Neural progenitor cell (in vitro differentiated cells): ENCODE results near the gene KCNA10. TPM values are rescaled to one million over a fixed set of nuclear protein-coding genes. Genes with fewer than 3 reads are reported as not detected.

Source experiments
- DNase-seq: peaks from one replicate; pipeline ENCODE4 v3.0.0-alpha.2; 2016; ENCODE audit warnings: low spot score
- H2AFZ ChIP-seq: fragments of 200-600 bp; sonication (generic); replicated peaks from 2 replicates; pipeline ENCODE4 v1.6.1; 2016; ENCODE audit warnings: antibody characterized with exemption
- H3F3A ChIP-seq: fragments of 200-600 bp; sonication (generic); 2 replicates; pipeline ENCODE4 v1.6.1; 2016; ENCODE audit warnings: antibody characterized with exemption, low read depth
- H3K27ac ChIP-seq: fragments of 200-600 bp; sonication (generic); 2 replicates; pipeline ENCODE4 v1.5.1; 2016; ENCODE audit warnings: mild to moderate bottlenecking
- H3K27me3 ChIP-seq: fragments of 200-600 bp; sonication (generic); 2 replicates; pipeline ENCODE4 v1.6.1; 2016; ENCODE audit warnings: mild to moderate bottlenecking, moderate library complexity
- H3K36me3 ChIP-seq: fragments of 200-600 bp; sonication (generic); 2 replicates; pipeline ENCODE4 v1.5.1; 2016
- H3K4me1 ChIP-seq: fragments of 200-600 bp; sonication (generic); 2 replicates; pipeline ENCODE4 v1.6.1; 2016; ENCODE audit warnings: mixed run types
- H3K4me2 ChIP-seq: fragments of 200-600 bp; sonication (generic); 2 replicates; pipeline ENCODE4 v1.6.1; 2016
- H3K4me3 ChIP-seq: fragments of 200-600 bp; sonication (generic); 2 replicates; pipeline ENCODE4 v1.5.1; 2016
- H3K79me2 ChIP-seq: fragments of 200-600 bp; sonication (generic); 2 replicates; pipeline ENCODE4 v1.6.1; 2016; ENCODE audit warnings: low read depth
- H3K9ac ChIP-seq: fragments of 200-600 bp; sonication (generic); 2 replicates; pipeline ENCODE4 v1.6.1; 2016
- H3K9me3 ChIP-seq: fragments of 200-600 bp; sonication (generic); 2 replicates; pipeline ENCODE4 v1.5.1; 2016; ENCODE audit warnings: low read depth
- H4K20me1 ChIP-seq: fragments of 200-600 bp; sonication (generic); 2 replicates; pipeline ENCODE4 v1.6.1; 2016; ENCODE audit warnings: low read depth
- H3K27ac Mint-ChIP-seq: 3 replicates; pipeline ENCODE4 v1.8.0; 2021; ENCODE audit warnings: mixed read lengths
- H3K27me3 Mint-ChIP-seq: 2 replicates; pipeline ENCODE4 v1.8.0; 2022; ENCODE audit warnings: low read depth, mild to moderate bottlenecking, inconsistent platforms, moderate library complexity, mixed read lengths; ENCODE audit not compliant: insufficient read depth
- H3K36me3 Mint-ChIP-seq: 3 replicates; pipeline ENCODE4 v1.8.0; 2021; ENCODE audit warnings: mixed read lengths
- H3K4me1 Mint-ChIP-seq: 3 replicates; pipeline ENCODE4 v1.8.0; 2021; ENCODE audit warnings: mixed read lengths
- H3K4me3 Mint-ChIP-seq: 3 replicates; pipeline ENCODE4 v1.8.0; 2021; ENCODE audit warnings: mild to moderate bottlenecking, moderate library complexity, mixed read lengths
- H3K9me3 Mint-ChIP-seq: 3 replicates; pipeline ENCODE4 v1.8.0; 2020; ENCODE audit warnings: mixed read lengths
- EZH2 ChIP-seq: fragments of 200-600 bp; sonication (generic); IDR thresholded peaks from 2 replicates; pipeline ENCODE4 v1.6.1; 2017; ENCODE audit warnings: antibody characterized with exemption, mild to moderate bottlenecking, moderate library complexity
- EZH2phosphoT487 ChIP-seq: fragments of 200-600 bp; sonication (generic); IDR thresholded peaks from 2 replicates; pipeline ENCODE4 v1.6.1; 2017; ENCODE audit warnings: antibody characterized with exemption
- total RNA-seq: library from RNA; depleted of rRNA; stranded (reverse); fragments of >200 nt; gene quantifications from 2 replicates; pipeline ENCODE4 v1.2.3, GENCODE V29; 2015; ENCODE audit warnings: low replicate concordance
- TF ChIP-seq, protein P1 (sequence below): fragments of 200-600 bp; sonication (generic); IDR thresholded peaks from 2 replicates; pipeline ENCODE4 v1.5.1; 2017; ENCODE audit warnings: antibody characterized with exemption, mild to moderate bottlenecking

KCNA10 gene
- total RNA-seq, 1 donor from 2014 or later = not detected

DNA sequence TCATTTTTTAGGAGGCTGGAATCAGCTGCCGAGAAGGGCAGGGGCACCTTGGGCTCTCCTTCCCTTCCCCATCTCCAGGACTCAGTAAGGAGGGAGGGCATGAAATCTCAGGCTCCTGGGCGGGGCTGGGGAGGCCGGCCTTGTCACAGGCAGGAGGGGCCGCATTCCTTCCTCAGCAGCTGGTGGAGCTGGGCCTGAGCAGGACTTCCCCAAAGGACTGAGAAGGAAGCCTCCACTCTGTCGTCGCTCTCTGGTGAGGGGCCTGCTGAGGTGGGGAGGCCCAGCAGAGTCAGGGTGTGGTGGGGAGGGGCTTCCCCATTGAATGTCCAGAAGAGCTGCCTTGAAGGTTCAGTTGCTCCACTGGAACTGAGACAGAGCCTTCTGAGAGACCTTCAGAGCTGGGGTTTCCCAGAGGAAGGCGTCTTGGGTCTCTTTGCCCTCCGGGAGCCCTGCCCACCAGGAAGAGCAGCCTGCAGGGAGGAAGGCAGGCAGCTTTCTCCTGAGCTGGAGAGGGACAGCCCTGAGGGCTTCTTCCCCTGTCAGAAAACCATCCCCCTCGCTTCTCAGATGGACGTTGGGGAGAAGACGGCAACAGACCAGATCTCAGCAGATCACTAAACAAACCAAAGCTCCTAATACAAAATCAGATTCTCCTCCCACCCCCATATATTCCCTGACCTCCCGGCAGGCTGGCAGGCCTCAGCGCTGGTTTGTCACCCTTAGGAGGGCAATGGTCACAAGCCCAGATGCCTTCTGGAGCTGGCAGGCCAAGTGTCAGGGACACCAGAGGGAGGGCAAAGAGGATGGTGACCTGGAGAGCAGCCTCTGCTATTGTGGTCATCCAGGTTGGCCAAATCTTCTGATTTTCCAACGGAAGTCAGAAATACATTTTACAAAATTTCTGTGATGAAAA lies 10.7 kb downstream of the KCNA10 start:
- peak; percentile 57 for DNase-seq
- Histone ChIP-seq H3K9ac (no peak overlapping the region), H3K4me1 (peaks cover 10% of the 10 kb centered on the region), H3K4me2 (no peak overlapping the region), H3K27ac (no peak overlapping the region), H3K4me3 (no peak overlapping the region), H3F3A (no peaks in the 10 kb centered on the region), H3K9me3 (no peaks in the 10 kb centered on the region), H4K20me1 (no peaks in the 10 kb centered on the region), H2AFZ (peak overlapping the region; percentile 93), H3K36me3 (no peaks in the 10 kb centered on the region), H3K27me3 (no peaks in the 10 kb centered on the region), H3K79me2 (no peaks in the 10 kb centered on the region)
- Mint-ChIP-seq H3K4me3 (no peak overlapping the region), H3K27ac (no peak overlapping the region), H3K36me3 (no peaks in the 10 kb centered on the region), H3K4me1 (peaks cover 19% of the 10 kb centered on the region), H3K27me3 (no peaks in the 10 kb centered on the region), H3K9me3 (no peaks in the 10 kb centered on the region)
- TF ChIP-seq, protein P1, sequence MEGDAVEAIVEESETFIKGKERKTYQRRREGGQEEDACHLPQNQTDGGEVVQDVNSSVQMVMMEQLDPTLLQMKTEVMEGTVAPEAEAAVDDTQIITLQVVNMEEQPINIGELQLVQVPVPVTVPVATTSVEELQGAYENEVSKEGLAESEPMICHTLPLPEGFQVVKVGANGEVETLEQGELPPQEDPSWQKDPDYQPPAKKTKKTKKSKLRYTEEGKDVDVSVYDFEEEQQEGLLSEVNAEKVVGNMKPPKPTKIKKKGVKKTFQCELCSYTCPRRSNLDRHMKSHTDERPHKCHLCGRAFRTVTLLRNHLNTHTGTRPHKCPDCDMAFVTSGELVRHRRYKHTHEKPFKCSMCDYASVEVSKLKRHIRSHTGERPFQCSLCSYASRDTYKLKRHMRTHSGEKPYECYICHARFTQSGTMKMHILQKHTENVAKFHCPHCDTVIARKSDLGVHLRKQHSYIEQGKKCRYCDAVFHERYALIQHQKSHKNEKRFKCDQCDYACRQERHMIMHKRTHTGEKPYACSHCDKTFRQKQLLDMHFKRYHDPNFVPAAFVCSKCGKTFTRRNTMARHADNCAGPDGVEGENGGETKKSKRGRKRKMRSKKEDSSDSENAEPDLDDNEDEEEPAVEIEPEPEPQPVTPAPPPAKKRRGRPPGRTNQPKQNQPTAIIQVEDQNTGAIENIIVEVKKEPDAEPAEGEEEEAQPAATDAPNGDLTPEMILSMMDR = no peak
- TF ChIP-seq EZH2phosphoT487 = no peak
- no peak for TF ChIP-seq EZH2

DNA sequence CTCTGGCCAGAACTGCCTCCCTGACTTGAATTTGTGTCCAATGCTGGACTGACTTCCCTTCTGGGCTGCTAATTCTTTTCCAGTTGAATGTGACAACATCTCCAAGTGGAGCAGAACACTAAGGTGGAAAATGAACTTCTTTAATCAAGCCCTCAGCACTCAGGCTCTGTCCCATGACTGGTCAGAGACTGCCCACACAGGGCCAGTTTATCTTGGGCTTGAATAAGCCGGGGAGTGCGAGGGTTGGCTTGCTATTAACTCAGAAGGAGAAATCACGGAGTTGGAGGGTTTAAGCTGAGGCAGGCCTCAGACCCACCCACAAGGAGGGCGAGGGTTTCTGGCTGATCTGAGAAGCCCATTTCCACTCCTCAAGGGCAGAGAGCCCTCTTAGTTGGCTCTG lies 12.4 kb downstream of the KCNA10 start:
- H3K9ac ChIP-seq = no peak overlapping the region
- H2AFZ ChIP-seq = no peak overlapping the region
- Mint-ChIP-seq H3K4me3 (no peak overlapping the region), H3K27me3 (no peaks in the 10 kb centered on the region), H3K9me3 (no peaks in the 10 kb centered on the region), H3K36me3 (no peaks in the 10 kb centered on the region), H3K27ac (no peak overlapping the region), H3K4me1 (peaks cover 16% of the 10 kb centered on the region)
- peaks cover 10% of the 10 kb centered on the region for H3K4me1 ChIP-seq
- TF ChIP-seq EZH2phosphoT487 (no peak), EZH2 (no peak)
- TF ChIP-seq, protein P1 = no peak
- H3K9me3 ChIP-seq = no peaks in the 10 kb centered on the region
- H3K27me3 ChIP-seq = no peaks in the 10 kb centered on the region
- no peak for DNase-seq
- no peaks in the 10 kb centered on the region for H4K20me1 ChIP-seq
- H3F3A ChIP-seq = no peaks in the 10 kb centered on the region
- no peak overlapping the region for H3K27ac ChIP-seq
- H3K36me3 ChIP-seq = no peaks in the 10 kb centered on the region
- no peak overlapping the region for H3K4me3 ChIP-seq
- H3K79me2 ChIP-seq = no peaks in the 10 kb centered on the region
- no peak overlapping the region for H3K4me2 ChIP-seq

DNA sequence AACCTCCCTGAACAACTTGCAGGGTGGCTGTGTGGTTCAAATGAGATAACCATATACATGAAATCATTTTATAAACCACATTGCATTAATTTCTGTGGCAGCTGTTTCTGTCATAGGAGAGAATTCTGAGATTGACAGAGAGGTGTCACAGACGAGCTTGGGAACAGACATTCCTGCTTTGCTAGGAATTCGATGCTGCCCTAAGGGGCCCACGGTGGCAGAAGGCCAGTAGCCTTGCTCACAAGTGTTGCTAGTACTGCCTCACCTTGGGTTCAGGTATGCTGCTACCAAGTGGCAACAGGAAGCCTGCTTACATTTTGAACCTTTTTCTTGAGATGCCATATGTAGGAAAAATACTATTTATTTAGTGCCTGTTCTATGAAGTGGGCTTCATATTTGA lies 13.4 kb downstream of the KCNA10 start:
- Mint-ChIP-seq H3K4me1 (peaks cover 16% of the 10 kb centered on the region), H3K27ac (no peak overlapping the region), H3K36me3 (no peaks in the 10 kb centered on the region), H3K9me3 (no peaks in the 10 kb centered on the region), H3K27me3 (no peaks in the 10 kb centered on the region), H3K4me3 (no peak overlapping the region)
- no peak overlapping the region for H2AFZ ChIP-seq
- no peaks in the 10 kb centered on the region for H3K27me3 ChIP-seq
- H3K27ac ChIP-seq = no peak overlapping the region
- H3K4me1 ChIP-seq = peaks cover 10% of the 10 kb centered on the region
- H3K9ac ChIP-seq = no peak overlapping the region
- H3K9me3 ChIP-seq = no peaks in the 10 kb centered on the region
- TF ChIP-seq, protein P1 = no peak
- TF ChIP-seq EZH2phosphoT487 = no peak
- no peak for TF ChIP-seq EZH2
- no peaks in the 10 kb centered on the region for H3K36me3 ChIP-seq
- no peaks in the 10 kb centered on the region for H3K79me2 ChIP-seq
- no peak overlapping the region for H3K4me2 ChIP-seq
- no peaks in the 10 kb centered on the region for H3F3A ChIP-seq
- no peak overlapping the region for H3K4me3 ChIP-seq
- H4K20me1 ChIP-seq = no peaks in the 10 kb centered on the region
- DNase-seq = no peak
